G401.6 (cell line): ENCODE results near the gene ADH6.
"Not testable (repeated sequence)": the region's sequence is repeated elsewhere in the genome, so short reads cannot be mapped to it uniquely, and the experiment has no call there.

Source experiments
- FAIRE-seq: peaks from 2 replicates; lab custom pipeline; 2012; peaks lifted over from hg19 to GRCh38; lab: Jason Lieb, UNC

The ADH6 gene

GRCh38 chr4:99219072-99219471 lies at the start of gene ADH6:
ADH6 (minus strand) TSS chr4:99219246; CDS start chr4:99219152, 94 bp downstream.
- no peak for FAIRE-seq

- FAIRE-seq, result no peak
These were observed 45.9 kb upstream of the ADH6 start for GRCh38 chr4:99264927-99265326.

GRCh38 chr4:99252746-99253145 lies 33.7 kb upstream of the ADH6 start:
- FAIRE-seq, result no peak

GRCh38 chr4:99248714-99249113 lies 29.7 kb upstream of the ADH6 start:
- no peak for FAIRE-seq

- FAIRE-seq, result no peak
These were observed 16.9 kb upstream of the ADH6 start for GRCh38 chr4:99235955-99236354.

- FAIRE-seq, result no peak
These were observed 15.4 kb upstream of the ADH6 start for GRCh38 chr4:99234331-99235010.

GRCh38 chr4:99233397-99233796 lies 14.4 kb upstream of the ADH6 start:
- not testable (repeated sequence) for FAIRE-seq

GRCh38 chr4:99228706-99229105 lies 9.7 kb upstream of the ADH6 start:
- FAIRE-seq, result not testable (repeated sequence)

GRCh38 chr4:99227646-99228045 lies 8.6 kb upstream of the ADH6 start:
- not testable (repeated sequence) for FAIRE-seq

GRCh38 chr4:99221980-99222379 lies 2.9 kb upstream of the ADH6 start:
- FAIRE-seq, result no peak

GRCh38 chr4:99219479-99219878 lies 433 bp upstream of the ADH6 start:
- no peak for FAIRE-seq

- no peak for FAIRE-seq
These were observed 3.5 kb downstream of the ADH6 start for GRCh38 chr4:99215521-99215920.

GRCh38 chr4:99210789-99211188 lies 8.3 kb downstream of the ADH6 start:
- FAIRE-seq, result no peak

- FAIRE-seq, result no peak
These were observed 9.4 kb downstream of the ADH6 start for GRCh38 chr4:99209671-99210070.

- no peak for FAIRE-seq
These were observed 10.3 kb downstream of the ADH6 start for GRCh38 chr4:99208719-99209075.

- FAIRE-seq, result no peak
These were observed 10.9 kb downstream of the ADH6 start for GRCh38 chr4:99207911-99208718.

GRCh38 chr4:99207069-99207743 lies 11.8 kb downstream of the ADH6 start:
- FAIRE-seq, result no peak

GRCh38 chr4:99205153-99205979 lies 13.7 kb downstream of the ADH6 start:
- no peak for FAIRE-seq

GRCh38 chr4:99202536-99202935 lies 16.5 kb downstream of the ADH6 start:
- FAIRE-seq, result no peak

GRCh38 chr4:99202094-99202493 lies 17.0 kb downstream of the ADH6 start:
- FAIRE-seq, result no peak

GRCh38 chr4:99201690-99202089 lies 17.4 kb downstream of the ADH6 start:
- no peak for FAIRE-seq

- FAIRE-seq, result no peak
These were observed 18.9 kb downstream of the ADH6 start for GRCh38 chr4:99200138-99200537.
